ENCODE results near the gene HIVEP3. TPM values are rescaled to one million over a fixed set of nuclear protein-coding genes. Genes with fewer than 3 reads are reported as not detected.

The HIVEP3 gene
- total RNA-seq, 2 donors from 2014 or later: 4.7 to 5.8 TPM

DNA sequence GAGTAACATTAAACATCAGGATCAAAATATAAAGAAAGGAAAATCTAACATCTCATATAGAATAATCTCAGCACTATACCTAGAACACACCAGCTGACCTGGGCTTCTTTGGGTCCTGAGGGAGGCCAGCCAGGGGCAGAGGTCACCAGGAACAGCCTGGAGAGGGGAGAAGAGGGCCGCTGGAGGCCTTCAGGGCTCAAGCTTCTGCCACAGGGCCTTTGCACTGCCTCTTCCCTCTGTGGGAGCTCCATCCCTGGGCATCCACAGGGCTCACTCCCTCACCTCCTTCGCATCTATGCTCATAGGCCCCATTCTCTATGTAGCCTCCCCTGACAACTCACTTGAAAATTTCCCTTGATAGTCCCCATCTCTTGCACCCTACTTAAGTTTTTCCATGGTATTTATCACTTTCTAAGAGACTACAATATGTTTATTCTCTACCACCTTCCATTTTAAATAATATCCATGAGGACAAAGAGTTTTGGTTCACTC, 73.9 kb downstream of the HIVEP3 start:
- no peaks in the 10 kb centered on the region for H3K27me3 ChIP-seq
- H3K4me1 ChIP-seq: peaks cover 0 to 41% of the 10 kb centered on the region in 2 donors
- TF ChIP-seq, protein P1, sequence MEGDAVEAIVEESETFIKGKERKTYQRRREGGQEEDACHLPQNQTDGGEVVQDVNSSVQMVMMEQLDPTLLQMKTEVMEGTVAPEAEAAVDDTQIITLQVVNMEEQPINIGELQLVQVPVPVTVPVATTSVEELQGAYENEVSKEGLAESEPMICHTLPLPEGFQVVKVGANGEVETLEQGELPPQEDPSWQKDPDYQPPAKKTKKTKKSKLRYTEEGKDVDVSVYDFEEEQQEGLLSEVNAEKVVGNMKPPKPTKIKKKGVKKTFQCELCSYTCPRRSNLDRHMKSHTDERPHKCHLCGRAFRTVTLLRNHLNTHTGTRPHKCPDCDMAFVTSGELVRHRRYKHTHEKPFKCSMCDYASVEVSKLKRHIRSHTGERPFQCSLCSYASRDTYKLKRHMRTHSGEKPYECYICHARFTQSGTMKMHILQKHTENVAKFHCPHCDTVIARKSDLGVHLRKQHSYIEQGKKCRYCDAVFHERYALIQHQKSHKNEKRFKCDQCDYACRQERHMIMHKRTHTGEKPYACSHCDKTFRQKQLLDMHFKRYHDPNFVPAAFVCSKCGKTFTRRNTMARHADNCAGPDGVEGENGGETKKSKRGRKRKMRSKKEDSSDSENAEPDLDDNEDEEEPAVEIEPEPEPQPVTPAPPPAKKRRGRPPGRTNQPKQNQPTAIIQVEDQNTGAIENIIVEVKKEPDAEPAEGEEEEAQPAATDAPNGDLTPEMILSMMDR (IDR thresholded peaks at IDR 0.05): no peak
- DNase-seq (ENCODE audit: low spot score): no peak
- H3K36me3 ChIP-seq: no peaks in the 10 kb centered on the region
- H3K9me3 ChIP-seq: no peaks in the 10 kb centered on the region
- H3K27ac ChIP-seq: peak overlapping the region in 1 of 2 donors; percentile 56
- H3K4me3 ChIP-seq: no peak overlapping the region

DNA sequence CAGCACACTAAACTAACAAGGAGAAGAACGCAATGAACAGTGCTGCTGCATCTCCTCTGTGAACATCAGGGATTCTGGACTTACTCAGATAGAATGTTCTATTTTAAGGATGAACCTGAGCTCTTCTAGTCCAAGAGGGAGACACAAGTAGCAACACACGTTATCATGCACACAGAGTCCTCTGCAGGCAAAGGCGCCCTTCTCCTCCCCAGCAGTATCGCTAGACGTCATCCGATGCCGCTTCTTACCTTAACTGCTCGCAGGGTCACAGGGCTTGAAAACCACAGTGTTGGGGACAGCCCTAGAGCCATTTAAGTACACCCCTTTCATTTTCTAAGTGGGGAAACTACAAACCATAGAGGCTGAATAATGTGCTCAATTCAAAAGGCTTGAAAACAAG, 74.5 kb downstream of the HIVEP3 start:
- DNase-seq (ENCODE audit: low spot score): no peak

DNA sequence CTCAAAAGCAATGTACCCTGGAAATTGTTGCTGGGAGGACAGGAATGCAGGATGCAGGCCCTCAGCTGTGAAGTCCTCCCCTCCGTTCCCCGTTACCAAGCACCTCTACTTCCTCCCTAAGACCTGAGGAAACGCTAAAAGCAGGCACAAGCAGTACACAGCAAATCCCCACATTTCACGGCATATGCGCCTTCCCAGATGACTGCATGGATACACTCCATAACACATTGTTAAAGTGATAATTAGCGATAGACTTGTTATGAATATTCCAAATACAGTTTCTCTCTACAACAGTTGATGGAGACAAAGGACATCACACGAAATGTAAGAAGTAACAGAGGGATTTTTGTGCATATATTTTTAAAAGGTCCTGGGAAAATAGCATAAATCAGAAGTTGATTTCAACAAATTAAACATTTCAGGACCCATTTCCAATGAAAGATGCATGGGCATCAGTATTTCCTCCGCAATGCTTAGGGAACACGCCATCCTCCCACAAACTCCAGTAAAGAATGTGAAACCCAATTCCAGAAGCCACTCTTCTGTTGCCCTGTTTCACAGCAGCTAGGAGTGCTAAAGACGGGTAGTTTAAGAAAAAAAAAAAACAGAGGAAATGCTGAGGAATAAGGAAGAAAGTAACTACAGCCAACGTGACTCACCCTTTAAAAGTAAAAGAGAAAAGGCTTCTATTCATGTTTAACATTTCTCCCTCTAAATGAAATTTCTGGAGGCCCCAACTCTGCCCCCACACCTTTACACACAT, 75.5 kb downstream of the HIVEP3 start:
- Histone ChIP-seq H3K27me3 (no peaks in the 10 kb centered on the region), H3K9me3 (no peaks in the 10 kb centered on the region), H3K4me3 (no peak overlapping the region), H3K27ac (peak overlapping the region in 1 of 2 donors; percentile 56), H3K36me3 (no peaks in the 10 kb centered on the region), H3K4me1 (peaks cover 0 to 41% of the 10 kb centered on the region in 2 donors)
- DNase-seq (ENCODE audit: low spot score): no peak
- TF ChIP-seq, protein P1 (IDR thresholded peaks at IDR 0.05): no peak

More for the DNA sequence above, 74.5 kb downstream of the HIVEP3 start:
- H3K27ac ChIP-seq: peak overlapping the region in 1 of 2 donors; percentile 56
- H3K4me1 ChIP-seq: peaks cover 0 to 41% of the 10 kb centered on the region in 2 donors
- no peaks in the 10 kb centered on the region for H3K36me3 ChIP-seq
- H3K4me3 ChIP-seq: no peak overlapping the region
- H3K9me3 ChIP-seq: no peaks in the 10 kb centered on the region
- TF ChIP-seq, protein P1 (IDR thresholded peaks at IDR 0.05): no peak
- no peaks in the 10 kb centered on the region for H3K27me3 ChIP-seq

DNA sequence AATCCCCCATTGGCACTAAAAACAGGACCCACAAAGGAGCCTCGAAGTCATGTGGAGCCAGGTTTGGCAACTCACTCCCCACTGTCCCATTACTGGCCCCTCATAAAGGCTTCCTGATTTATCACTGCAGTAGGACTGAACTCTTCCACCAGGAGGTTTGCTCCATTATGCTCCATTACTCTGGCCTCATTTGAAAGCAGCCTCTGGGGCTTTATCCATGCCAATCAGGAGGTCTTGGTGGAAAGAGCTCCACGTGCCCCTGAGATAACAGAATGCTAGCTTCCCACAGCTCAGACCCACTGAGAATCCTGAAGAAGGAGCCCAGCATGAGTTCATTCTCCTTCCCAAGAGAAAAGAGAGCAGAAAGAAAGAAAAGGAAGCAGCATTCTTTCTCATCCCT, 76.4 kb downstream of the HIVEP3 start:
- peaks cover 0 to 34% of the 10 kb centered on the region in 2 donors for H3K4me1 ChIP-seq

DNA sequence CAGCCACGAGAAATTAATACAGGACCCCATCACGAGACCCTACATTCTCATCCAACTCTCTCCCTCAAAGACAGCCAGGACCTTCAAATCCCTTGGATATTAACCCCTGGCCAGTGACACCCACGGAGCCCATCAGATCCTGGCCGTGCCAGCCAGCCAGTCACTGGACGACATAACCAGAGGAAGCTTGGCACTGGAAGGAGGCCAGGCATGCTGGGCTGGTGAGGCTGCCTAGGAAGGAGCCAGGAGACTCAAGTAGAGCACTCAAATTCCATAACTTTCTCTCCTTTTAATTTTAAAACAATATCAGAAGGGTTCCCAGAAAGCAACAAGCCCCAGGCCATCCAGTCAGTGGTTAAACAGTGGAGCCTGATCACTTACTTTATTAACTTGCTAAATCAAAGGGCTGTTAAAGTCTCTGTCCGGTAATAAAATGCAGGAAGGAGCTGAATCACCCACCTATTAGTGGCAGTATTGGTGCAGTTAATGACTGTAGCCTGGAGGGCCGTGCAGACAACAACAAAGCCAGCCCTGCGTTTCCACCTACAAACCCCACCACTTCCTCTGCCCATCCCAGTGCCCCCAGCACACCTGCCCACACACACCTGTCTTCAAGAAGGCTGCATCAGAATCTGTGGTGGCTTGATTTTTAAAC, 78.0 kb downstream of the HIVEP3 start:
- Histone ChIP-seq H3K36me3 (no peaks in the 10 kb centered on the region), H3K27ac (peak overlapping the region in 1 of 2 donors; percentile 29), H3K9me3 (no peaks in the 10 kb centered on the region), H3K4me1 (peaks cover 0 to 22% of the 10 kb centered on the region in 2 donors), H3K4me3 (no peak overlapping the region), H3K27me3 (no peaks in the 10 kb centered on the region)
- TF ChIP-seq, protein P1 (IDR thresholded peaks at IDR 0.05): no peak
- DNase-seq (ENCODE audit: low spot score): no peak

More for the DNA sequence above, 76.4 kb downstream of the HIVEP3 start:
- H3K9me3 ChIP-seq: no peaks in the 10 kb centered on the region
- H3K4me3 ChIP-seq: no peak overlapping the region
- peak overlapping the region in 1 of 2 donors; percentile 2 for H3K27ac ChIP-seq
- H3K36me3 ChIP-seq: no peaks in the 10 kb centered on the region
- no peaks in the 10 kb centered on the region for H3K27me3 ChIP-seq
- TF ChIP-seq, protein P1 (IDR thresholded peaks at IDR 0.05): no peak
- no peak for DNase-seq (ENCODE audit: low spot score)

Data from right atrium auricular region (tissue), 2 donors.